ENCODE data around the gene COL25A1. TPM values are rescaled to one million over a fixed set of nuclear protein-coding genes. Genes with fewer than 3 reads are reported as not detected.

COL25A1 gene
- total RNA-seq, 1 donor from 2014 or later: 5.6 TPM

- no peak for TF ChIP-seq CTCF (IDR thresholded peaks at IDR 0.05)
- H3K4me3 ChIP-seq: no peak overlapping the region
- intact Hi-C loops (cut with DNase I): no loop called here
- no peak for DNase-seq (ENCODE audit: low spot score in 2 of 2)
- no peaks in the 10 kb centered on the region for H3K36me3 ChIP-seq
- no peaks in the 10 kb centered on the region for H3K4me1 ChIP-seq
- no peaks in the 10 kb centered on the region for H3K27me3 ChIP-seq
- H3K9me3 ChIP-seq: no peaks in the 10 kb centered on the region
- H3K27ac ChIP-seq: no peak overlapping the region
These were observed 260.7 kb downstream of the COL25A1 start for GRCh38 chr4:109041463-109042360.

- Histone ChIP-seq H3K9me3 (no peaks in the 10 kb centered on the region), H3K36me3 (no peaks in the 10 kb centered on the region), H3K4me3 (no peak overlapping the region), H3K27ac (no peak overlapping the region), H3K27me3 (no peaks in the 10 kb centered on the region), H3K4me1 (no peaks in the 10 kb centered on the region)
- no peak for DNase-seq (ENCODE audit: low spot score in 2 of 2)
- intact Hi-C loops (cut with DNase I): no loop called here
- TF ChIP-seq CTCF (IDR thresholded peaks at IDR 0.05): no peak
These were observed 262.0 kb downstream of the COL25A1 start for GRCh38 chr4:109040441-109040840.

GRCh38 chr4:109037026-109037425, 265.4 kb downstream of the COL25A1 start:
- Histone ChIP-seq H3K27me3 (no peaks in the 10 kb centered on the region), H3K9me3 (no peaks in the 10 kb centered on the region), H3K4me3 (no peak overlapping the region), H3K36me3 (no peaks in the 10 kb centered on the region), H3K4me1 (no peaks in the 10 kb centered on the region), H3K27ac (no peak overlapping the region)
- no peak for TF ChIP-seq CTCF (IDR thresholded peaks at IDR 0.05)
- DNase-seq (ENCODE audit: low spot score in 2 of 2): no peak
- intact Hi-C loops (cut with DNase I): no loop called here

GRCh38 chr4:109033993-109034392, 268.5 kb downstream of the COL25A1 start:
- Histone ChIP-seq H3K4me1 (no peaks in the 10 kb centered on the region), H3K9me3 (no peaks in the 10 kb centered on the region), H3K4me3 (no peak overlapping the region), H3K27me3 (no peaks in the 10 kb centered on the region), H3K36me3 (no peaks in the 10 kb centered on the region), H3K27ac (no peak overlapping the region)
- no peak for DNase-seq (ENCODE audit: low spot score in 2 of 2)
- TF ChIP-seq CTCF (IDR thresholded peaks at IDR 0.05): no peak
- intact Hi-C loops (cut with DNase I): no loop called here

GRCh38 chr4:109032671-109033070, 269.8 kb downstream of the COL25A1 start:
- no peaks in the 10 kb centered on the region for H3K27me3 ChIP-seq
- intact Hi-C loops (cut with DNase I): no loop called here
- no peak overlapping the region for H3K27ac ChIP-seq
- H3K36me3 ChIP-seq: no peaks in the 10 kb centered on the region
- H3K4me1 ChIP-seq: no peaks in the 10 kb centered on the region
- H3K9me3 ChIP-seq: no peaks in the 10 kb centered on the region
- DNase-seq (ENCODE audit: low spot score in 2 of 2): no peak
- no peak overlapping the region for H3K4me3 ChIP-seq
- no peak for TF ChIP-seq CTCF (IDR thresholded peaks at IDR 0.05)

All from ascending aorta (tissue), 2 donors.